GM21576 (cell line): Measurements from ENCODE around the gene GALNTL6.

Experiments used
- ATAC-seq: cut with Tn5 transposase; IDR thresholded peaks from one replicate; pipeline ENCODE4 v1.9.1; 2021; ENCODE audit warnings: mild to moderate bottlenecking, moderate library complexity; ENCODE audit not compliant: unreplicated experiment

Gene GALNTL6

DNA sequence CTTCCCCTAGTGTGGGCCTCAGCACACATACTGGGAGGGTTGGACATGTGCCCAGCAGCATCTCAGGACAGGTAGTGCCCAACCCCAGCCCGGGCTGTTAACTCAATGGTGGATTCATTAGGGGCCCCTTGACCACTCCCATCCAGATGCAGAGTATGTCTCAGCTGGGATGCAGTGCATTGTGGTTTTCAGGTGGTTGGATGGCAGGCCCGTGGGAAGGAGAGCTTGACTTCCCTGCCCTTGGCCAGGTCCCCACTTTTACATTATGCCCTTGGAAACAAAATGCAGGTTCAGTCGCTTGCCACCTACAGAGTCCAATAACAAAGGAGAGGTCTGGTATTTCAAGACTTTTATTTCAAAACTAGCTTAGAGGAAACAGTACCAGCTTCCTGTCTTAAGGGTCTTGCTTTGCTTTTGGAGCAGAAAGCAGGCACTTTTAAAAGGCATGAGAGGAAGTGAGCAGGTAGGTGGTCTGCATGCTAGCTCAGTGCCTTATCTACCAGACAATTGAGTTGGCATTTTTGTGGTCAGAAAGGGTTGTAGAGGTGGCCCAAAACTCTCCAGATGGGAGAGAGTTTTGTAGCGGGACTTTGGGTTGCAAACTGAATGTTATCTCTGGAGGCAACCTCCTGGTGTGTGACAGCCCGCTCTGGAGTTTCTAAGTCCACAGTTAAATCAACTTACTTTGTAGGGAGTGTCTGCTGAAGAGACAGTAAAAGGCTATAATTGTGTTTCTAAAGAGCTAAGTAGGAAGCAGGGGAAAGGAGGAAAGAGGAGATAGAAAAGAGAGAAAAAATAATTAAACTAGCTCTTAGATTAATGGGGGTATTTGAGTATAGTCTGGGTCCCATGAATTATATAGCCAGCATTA is 171.0 kb downstream of the GALNTL6 start:
- no peak for ATAC-seq

DNA sequence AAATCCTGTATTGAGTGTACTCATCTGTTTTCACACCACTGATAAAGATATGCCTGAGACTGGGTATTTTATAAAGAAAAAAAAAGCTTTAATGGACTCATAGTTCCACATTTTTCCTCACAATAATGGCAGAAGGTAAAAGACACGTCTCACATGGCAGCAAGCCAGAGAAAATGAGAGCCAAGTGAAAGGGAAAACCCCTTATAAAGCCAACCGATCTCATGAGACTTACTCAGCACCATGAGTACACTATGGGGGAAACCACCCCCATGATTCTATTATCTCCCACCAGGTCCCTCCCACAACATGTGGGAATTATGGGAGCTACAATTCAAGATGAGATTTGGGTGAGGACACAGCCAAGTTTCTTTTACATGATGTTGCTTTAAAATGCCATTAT is 171.9 kb downstream of the GALNTL6 start:
- ATAC-seq: no peak

DNA sequence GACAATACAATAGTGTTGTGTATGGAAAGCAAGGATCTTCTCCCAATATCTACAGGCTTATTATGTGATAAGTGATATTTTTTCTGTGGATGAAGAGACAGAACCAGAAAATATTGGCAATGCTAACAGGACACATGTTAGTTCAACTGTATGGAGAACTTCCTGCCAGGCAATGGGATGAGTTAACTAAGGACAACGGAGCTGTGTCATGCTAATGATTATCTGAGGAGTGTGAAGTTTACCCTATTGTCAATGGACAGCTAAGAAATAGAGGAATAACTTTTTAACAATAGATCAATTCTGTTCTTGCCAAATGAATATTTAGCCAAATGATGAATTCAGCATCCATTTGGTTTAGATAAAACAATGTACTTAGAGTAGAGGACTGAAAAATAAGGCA is 180.0 kb downstream of the GALNTL6 start:
- no peak for ATAC-seq

DNA sequence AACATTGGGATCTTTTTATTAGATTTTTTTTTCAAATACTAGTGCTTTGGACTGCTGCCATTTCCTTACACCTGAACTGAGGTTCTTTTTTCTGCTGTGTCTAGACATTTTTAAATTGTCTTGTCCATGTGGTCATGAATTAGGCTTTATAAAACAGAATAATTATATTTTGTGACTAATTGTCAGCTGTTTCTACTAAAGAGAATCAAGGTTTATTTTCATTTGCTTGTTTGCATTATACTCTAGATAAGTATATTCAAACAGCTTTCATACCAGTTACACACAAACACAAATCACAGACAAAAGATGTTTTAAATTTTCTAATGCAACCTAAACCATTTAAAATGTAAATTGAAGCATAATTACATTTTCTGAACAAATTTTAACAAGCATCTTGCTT is 194.7 kb downstream of the GALNTL6 start:
- ATAC-seq: no peak

DNA sequence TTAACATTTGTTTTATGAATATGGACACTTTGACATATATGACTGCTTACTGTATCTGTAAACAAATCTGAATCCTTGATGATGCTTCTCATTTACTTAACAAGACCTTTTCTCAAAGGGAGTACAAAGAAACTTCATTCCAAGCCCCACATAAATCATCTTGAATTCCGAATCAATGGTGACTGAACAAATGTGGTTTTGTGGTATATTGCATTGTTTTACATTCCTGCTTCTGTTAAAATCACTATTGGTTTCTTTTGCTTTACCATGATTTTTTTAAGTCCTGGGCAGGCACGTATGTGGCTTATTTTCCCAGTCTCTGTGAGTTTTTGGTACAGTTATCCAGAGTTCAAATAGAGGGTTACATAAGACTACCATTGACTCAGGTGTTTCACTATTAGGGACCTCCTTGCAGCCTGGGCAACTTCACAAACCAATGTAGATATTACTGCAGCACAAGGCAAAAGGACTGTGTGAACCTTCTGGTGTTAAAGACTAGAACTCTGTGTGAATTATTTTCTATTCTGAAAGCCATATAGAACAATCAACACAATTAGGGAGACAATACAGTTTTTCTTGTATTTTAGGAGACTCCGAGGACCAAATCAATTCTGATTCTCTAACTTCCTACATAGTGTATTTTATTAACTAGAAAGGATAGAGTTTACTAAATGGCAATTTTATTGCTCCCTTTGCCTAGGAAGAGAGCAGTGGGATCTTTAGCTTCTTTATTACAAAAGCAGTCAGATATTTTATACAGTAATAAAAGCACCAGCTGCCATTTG is 196.4 kb downstream of the GALNTL6 start:
- no peak for ATAC-seq

DNA sequence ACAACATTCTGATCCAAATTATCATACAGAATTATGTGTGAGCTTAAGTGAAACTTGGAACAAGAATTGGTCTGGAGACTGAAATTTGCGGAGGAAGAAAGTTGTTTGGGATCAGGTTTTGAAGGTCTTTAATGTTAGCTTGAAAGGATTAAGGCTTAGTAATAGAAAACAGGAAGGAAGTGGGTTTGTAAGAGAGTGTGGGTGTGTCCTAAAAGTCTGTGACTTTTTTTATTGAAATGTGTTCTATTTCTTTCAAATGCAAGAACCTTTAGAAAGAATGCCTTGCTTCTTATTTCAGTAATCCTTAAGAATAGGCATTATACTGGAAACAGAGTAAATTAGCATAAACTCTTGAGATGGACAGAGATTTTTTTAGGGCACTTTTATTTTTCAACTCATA is 198.0 kb downstream of the GALNTL6 start:
- ATAC-seq: no peak

DNA sequence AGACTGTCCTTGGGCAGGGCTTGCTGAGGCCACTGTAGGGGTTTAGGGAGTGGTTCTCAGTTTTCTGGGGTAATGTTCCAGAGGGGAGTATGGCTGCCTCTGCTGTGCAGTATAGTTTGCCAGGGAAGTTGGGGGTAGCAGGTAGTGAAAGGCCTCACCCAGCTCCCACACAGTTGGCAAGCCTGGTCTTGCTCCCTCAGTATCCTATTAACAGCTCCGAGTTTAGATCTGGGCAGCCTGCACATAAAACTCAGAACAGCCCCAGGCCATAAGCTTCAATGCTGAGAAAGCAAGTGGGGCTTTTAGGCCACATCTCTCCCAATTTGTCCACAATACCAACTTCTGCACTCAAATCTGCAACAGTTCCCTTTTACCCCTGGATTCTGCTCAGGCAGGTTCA is 205.2 kb downstream of the GALNTL6 start:
- ATAC-seq: no peak

DNA sequence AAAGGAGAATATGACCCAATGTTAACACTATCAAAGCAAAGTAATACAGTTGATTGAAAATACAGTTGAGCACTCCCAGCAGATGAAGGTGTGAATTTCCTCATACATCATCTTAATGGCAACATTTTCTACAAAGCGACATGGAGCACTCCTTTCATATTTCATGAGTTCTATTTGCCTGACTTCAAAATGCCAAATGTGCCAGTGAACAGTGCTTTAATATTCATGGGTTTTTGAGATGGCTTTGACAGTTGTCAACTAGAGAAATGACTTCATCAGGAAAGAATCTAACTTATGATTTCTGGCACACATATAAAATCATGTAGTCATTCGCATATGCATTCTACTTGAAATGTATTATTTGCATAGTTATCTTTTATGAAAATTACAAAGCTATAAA is 222.4 kb downstream of the GALNTL6 start:
- no peak for ATAC-seq

DNA sequence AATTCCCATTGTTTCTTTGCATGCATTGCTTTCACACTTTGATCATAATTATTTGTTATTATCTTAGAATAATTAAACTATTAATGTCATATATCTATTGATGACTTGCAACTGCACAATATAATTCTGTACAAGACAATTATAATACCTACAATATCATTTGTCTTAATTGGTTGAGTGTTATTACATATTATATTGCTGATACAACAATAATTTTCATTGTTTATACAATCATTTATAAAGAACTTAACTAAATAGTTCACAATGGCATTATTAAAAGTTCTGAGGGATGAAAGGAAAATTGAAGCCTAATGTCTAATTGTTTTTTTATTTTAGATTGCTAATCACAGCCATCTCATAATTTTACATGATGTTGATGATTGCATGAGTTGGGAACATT is 227.6 kb downstream of the GALNTL6 start:
- no peak for ATAC-seq

DNA sequence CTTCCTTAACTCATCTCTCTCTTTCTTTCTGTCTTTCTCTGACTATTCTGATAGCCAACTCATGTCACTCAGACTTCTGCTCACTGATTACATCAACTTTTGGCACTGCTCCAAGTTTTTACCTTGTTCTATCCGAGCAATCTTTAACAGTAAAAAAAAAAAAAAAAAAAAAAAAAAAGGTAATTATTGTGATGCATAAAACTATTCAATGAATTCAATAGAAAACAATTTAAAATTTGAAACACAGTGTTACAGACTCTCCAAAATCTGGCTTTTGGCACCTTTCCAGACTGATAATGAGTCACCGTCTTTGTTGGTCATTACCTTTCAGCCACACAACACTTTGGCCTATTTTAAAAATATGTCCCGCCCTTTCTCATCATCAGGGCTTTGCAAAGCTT is 229.5 kb downstream of the GALNTL6 start:
- no peak for ATAC-seq

DNA sequence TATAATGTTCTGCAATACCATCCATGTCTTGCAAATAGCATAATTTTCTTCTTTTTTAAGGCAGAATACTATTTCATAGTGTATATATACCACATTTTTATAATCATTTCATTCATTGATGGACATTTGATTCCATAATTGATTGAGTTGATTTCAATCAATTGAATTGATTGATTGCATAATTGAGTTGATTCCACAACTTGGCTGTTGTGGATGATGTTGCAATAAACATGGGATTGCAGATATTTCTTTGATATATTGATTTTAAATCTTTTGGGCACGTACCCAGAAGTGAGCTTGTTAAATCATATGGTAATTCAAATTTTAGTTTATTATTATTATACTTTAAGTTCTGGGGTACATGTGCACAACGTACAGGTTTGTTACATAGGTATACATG is 232.8 kb downstream of the GALNTL6 start:
- no peak for ATAC-seq

DNA sequence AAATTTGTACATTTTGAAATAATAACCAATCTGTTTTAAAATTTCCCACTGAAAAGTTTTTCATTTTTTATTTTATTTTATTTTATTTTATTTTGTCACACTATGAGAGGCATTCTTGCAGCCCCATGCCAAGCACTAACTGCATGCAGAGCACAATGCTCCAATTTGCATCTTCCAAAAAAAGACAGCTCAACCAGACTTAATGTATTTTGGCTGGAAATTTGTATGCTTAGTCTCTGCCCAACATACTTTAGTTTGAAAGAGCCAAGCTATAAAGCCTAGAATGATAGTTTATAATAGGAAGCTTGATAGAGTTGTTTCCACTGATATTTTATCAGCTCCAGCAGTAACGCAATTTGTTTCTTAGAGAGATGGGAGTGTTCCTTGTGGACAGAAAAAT is 235.5 kb downstream of the GALNTL6 start:
- no peak for ATAC-seq

DNA sequence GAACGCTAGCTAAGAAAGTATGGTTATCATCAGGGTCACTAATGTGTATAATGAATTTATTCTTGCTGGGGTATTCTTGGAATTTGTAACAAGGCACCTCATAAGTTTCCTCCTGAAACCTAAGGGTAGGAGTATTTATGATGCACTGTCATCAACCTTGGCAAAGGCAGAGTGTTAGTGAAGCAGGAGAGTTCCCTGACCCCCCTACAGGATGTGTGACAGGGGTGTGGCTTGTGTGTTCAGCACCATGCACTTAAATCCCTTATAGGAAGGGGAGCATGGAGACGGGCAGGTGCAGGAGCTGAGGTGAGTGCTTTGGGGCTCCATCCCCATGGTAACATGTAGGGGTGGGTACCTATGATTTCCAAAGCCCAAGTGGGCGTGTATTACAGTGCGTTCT is 237.7 kb downstream of the GALNTL6 start:
- no peak for ATAC-seq

DNA sequence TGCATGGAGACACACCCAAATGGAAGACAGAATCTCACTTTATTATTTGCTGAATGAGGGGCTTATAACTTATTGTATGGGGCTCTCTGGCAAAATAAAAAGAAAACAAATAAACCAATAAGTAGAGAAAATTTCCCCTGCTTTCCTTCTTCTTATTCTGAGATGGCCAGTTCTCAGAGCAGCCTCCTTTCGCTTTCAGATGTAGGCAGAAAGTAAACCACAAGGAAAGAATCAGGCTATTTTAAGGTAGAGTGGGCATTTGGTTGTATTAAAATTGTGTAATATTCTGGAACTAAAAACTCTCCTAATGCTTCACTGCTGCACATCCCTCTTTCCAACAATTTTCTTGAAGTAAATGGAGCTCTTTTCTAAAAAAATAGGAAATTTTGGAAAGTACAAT is 241.8 kb downstream of the GALNTL6 start:
- peak; percentile 90 for ATAC-seq

DNA sequence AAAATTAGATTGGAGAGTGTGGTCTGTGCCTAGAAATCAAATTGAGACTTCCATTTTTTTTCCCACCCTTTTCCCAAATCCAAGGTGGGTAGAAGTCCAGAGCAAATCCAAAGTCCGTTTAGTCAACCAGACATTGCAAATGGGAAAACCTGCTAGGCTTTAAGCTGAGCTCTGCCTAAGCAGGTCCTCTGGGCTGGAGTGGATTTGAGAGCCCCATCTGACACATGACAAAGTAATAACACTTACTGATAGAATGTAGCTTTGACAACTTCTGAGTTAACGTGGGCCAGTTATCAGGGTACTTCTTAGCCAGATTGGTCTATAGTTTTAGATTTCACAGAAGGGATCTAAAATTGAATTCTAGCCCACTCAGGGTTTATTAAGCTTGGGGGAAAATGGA is 242.3 kb downstream of the GALNTL6 start:
- no peak for ATAC-seq

DNA sequence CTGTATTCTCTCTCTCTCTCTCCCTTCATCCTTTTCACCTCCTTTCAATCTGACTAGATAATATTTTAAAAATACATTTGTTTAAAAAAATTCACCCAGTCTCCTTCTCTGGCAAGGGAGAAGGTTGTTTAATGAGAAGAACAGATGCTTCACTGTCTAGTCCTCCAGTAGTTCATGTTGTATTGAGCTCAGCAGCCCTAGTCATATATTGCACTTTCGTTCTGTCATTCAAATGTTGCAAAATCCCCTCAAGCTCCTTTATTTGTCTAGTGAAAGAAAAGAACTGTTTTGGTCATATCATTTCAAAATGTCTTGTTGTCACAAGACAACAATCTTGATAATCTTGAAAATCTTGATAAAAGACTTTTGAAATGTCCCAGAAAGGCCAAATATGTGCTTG is 248.0 kb downstream of the GALNTL6 start:
- peak; percentile 69 for ATAC-seq

DNA sequence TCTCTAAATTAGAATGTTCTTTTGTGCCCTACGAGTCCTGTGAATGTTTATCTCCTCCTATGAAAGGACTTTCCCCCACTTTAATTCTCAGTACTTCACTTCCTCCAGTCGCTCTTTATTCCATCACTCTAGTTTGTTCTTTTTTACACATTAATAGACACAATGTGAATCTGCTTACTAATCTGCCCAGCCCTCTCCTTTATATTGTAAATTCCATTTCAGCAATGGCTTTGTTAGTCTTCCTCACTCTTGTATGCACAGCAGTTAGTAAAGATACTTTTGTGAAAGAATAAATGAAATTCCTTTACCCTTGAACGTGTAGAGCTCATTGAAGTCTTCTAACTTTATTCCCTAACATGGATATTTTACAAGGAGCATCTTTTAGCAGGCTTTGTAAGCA is 255.3 kb downstream of the GALNTL6 start:
- no peak for ATAC-seq

DNA sequence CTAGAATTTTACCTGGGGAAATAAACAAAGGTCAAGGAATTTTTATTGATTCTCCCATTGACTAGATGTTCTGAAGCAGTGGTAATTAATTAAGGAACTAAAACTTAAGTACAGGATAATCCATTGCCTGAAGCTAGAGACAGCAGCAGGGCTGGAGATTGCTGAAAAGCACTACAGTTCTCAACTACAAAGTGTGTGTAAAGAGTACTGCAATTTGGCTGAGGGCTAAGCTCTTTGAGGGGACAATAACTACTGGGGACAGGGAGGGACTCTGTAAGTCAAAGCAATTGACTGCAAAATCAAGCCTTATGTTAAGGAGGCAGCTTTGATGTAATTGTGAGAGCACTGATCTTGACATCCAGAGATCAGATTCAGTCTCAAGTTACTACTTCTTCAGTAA is 260.4 kb downstream of the GALNTL6 start:
- ATAC-seq: no peak

DNA sequence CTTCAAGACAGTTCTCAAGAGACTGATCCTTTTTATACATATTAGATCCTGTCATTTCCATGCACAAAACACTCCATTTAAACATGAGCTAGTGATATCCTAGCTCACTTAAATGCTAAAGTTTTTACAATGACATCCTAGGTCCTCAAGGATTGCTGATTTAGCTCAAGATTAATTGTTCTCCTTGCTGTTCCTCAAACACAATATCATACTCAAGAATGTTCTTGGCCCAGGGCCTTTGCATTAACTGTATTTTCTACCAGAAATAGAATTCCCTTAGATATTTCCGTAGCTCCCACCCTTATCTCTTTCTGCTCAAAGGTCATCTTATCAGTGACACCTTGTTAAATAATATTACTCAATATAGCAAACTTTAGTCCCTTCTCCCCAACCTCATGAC is 270.1 kb downstream of the GALNTL6 start:
- ATAC-seq: no peak

DNA sequence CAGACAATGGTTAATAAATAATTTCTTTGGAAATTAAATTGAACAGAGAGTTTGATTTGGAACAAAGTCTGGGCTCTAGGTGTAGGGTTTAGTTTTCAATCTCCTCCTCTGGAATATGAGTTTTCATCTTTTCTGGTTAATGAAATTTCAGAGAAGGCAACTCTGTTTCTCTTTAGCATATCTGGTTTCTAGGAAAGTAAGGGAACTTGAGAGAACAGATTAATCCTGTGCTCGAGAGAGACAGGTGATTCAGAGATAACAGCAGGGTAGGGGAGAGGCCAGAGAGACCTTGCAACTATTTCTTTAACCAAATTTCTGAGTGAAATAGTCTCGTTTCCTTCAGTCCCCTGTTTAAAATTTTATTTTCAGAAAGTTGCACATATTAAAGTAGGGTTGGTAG is 275.4 kb downstream of the GALNTL6 start:
- no peak for ATAC-seq

DNA sequence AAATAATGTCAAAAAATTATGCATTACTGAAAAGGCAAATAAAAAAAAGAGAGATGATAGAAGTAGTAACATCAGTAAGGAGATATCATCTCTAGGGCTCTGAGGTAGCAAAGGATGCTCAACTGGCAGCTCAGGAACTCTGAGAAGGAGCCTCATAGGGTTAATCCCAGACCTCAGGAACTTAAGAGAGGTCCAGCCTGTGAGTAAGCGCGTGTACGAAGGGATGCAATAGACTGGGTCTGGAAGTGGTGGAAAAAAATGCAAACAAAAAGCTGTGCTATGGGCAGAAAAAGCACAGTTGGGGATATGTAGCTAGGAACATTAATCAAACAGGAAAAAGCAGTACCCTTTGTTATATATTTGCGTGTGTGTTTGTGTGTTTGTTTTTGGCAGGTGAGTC is 282.0 kb downstream of the GALNTL6 start:
- ATAC-seq: no peak

DNA sequence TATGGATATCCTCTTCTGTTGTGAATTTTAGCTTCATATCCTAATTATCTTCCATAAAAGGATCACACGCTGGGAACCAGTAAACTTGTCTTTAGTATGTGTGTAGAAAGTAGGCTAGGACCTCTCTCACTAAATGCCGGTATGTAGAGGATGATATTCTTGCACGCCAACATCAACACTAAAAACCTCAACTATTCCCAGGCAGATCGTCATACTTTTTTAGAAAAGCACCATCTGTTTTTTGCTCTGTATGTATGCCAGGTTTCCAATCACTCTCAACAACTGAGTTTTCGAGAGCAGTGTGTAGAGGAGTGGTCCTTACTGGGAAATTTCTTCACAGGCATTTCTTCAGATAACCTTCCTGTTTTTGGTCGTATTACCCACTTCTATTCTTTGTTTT is 283.6 kb downstream of the GALNTL6 start:
- ATAC-seq: no peak
